Stimulated activated CD8-positive, alpha-beta memory T cell treated with anti-CD3 and anti-CD28 coated beads, Interleukin-7, amount 100 ng/mL, for 4 hours (primary cell): ENCODE data around the gene BOC.
"Not testable (repeated sequence)": the region's sequence is repeated elsewhere in the genome, so short reads cannot be mapped to it uniquely, and the experiment has no call there.

Experiments
- DNase-seq, 2 donors: peaks; one replicate each; pipeline ENCODE4 v3.0.0-alpha.2; 2020; ENCODE audit warnings: low read depth in 2 of 2

Gene BOC, protein sequence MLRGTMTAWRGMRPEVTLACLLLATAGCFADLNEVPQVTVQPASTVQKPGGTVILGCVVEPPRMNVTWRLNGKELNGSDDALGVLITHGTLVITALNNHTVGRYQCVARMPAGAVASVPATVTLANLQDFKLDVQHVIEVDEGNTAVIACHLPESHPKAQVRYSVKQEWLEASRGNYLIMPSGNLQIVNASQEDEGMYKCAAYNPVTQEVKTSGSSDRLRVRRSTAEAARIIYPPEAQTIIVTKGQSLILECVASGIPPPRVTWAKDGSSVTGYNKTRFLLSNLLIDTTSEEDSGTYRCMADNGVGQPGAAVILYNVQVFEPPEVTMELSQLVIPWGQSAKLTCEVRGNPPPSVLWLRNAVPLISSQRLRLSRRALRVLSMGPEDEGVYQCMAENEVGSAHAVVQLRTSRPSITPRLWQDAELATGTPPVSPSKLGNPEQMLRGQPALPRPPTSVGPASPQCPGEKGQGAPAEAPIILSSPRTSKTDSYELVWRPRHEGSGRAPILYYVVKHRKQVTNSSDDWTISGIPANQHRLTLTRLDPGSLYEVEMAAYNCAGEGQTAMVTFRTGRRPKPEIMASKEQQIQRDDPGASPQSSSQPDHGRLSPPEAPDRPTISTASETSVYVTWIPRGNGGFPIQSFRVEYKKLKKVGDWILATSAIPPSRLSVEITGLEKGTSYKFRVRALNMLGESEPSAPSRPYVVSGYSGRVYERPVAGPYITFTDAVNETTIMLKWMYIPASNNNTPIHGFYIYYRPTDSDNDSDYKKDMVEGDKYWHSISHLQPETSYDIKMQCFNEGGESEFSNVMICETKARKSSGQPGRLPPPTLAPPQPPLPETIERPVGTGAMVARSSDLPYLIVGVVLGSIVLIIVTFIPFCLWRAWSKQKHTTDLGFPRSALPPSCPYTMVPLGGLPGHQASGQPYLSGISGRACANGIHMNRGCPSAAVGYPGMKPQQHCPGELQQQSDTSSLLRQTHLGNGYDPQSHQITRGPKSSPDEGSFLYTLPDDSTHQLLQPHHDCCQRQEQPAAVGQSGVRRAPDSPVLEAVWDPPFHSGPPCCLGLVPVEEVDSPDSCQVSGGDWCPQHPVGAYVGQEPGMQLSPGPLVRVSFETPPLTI

GRCh38 chr3:113211330-113212149 lies at the start of gene BOC:
BOC (plus strand) TSS chr3:113211557; CDS start chr3:113249803, 38,246 bp downstream.
- no peak for DNase-seq

- no peak for DNase-seq
Measured at GRCh38 chr3:113161661-113162060, 49.7 kb upstream of the BOC start.

DNA sequence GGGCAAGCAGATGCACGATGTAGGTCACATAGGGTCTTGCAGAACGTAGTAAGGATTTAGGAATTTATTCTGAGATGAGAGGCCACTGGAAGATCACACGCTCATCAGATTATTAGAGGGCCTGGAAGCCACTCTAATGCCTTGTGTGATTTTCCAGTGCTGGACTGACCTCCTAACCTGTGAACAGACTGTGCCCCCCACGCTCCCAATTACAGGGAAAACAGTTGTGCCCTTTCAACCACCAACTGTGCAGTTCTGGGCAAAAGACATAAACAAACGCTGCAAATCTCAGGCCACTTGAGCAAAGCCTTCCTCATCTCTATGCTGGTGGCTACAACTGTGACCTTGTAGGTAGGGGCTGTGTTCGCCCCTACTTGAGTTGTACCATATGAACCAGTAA lies 48.2 kb upstream of the BOC start:
- no peak for DNase-seq

DNA sequence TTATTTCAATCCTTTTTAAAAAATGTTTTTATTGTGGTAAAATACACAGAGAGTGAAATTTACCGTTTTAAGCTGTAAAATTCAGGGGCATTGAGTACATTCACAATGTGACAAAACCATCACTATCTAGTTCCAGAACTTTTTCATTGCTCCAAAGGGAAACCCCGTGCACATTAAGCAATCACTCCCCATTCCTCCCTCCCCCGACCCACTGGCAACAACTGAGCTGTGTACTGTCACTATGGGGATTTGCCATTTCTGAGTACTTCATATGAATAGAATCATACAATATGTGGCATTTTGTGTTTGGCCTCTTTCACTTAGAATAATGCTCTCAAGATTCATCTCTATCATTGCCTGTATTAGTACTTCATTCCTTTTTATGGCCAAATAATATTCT lies 45.5 kb upstream of the BOC start:
- DNase-seq: no peak

- no peak for DNase-seq
Measured at GRCh38 chr3:113166357-113166718, 45.0 kb upstream of the BOC start.

- DNase-seq: no peak
Measured at GRCh38 chr3:113166719-113167492, 44.5 kb upstream of the BOC start.

DNA sequence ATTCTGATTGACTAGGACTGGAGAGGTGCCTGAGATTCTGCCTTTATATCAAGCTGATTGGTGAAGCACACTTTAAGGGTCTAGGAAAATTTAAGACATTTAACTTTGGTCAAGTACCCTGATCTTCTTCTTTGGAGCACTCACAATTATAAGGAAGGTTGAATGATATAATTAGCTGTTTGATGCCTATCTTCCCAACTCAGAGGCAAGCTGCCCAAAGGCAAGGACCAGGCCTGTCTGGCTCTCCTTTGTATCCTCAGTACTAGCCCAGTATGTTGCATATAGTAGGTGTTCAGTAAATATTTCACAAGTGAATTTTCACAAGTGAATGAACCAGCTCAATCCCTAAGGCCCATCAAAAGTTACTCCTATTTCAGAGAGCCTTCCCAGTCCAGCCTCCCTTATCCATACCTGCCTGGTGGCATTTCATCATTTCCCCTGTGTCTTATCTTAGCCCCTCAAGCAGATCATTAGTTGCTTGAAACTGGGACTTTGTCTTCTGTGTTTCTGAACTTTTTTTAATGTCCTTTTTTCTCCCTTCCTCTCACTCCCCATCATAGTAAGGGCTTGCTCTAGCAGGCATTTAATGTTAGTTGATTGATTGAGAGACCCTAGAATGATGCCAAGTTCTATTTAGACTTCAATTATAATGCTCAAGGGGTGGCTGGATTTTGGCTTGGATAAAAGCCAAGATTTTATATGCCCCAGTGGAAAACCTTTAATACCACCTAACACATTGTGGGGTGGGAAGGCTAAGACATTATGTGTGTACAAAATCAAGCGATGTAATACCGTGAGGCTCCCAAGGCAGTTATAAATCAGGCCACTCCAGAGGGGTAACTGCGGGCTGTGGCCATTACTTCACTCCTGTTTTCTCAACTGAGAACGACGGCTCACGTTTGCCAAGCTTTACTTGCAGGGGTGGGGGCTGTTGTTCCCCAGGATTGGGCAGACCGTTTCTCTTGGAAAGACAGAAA lies 43.2 kb upstream of the BOC start:
- DNase-seq: no peak

GRCh38 chr3:113169891-113170452 lies 41.4 kb upstream of the BOC start:
- DNase-seq: no peak

DNA sequence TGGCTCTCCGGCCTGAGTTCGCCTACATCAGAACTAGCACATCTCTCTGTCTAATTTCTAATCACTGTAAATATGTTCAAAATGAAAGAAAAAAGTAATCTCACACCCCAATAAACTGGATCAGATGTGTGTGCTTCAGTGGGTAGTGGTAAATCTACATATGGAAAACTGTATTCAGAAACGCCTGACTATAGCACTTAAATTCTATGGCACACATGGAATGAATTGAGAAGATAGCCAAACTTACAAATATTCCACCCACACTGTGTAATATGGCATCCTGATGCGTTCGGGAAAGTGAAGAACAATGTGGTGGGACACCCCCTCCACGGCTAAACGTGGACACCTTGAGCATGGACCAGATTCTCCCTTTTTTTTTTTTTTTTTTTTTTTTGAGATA lies 40.6 kb upstream of the BOC start:
- no peak for DNase-seq

DNA sequence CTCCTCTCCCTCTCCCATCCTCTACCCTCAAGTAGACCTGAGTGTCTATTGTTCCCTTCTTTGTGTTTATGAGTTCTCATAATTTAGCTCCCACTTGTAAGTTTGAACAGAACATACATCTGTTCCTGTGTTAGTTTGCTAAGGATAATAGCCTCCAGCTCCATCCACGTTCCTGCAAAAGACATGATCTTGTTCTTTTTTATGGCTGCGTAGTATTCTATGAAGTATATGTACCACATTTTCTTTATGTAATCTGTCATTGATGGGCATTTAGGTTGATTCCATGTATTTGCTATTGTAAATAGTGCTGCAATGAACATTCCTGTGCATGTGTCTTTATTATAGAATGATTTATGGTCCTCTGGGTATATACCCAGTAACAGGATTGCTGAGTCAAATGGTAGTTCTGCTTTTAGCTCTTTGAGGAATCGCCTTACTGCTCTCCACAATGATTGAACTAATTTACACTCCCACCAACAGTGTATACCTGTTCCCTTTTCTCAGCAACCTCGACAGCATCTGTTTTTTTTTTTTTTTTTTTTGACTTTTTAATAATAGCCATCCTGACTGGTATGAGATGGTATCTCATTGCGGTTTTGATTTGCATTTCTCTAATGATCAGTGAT lies 39.6 kb upstream of the BOC start:
- DNase-seq: not testable (repeated sequence)

- no peak for DNase-seq
Measured at GRCh38 chr3:113173102-113173501, 38.3 kb upstream of the BOC start.

GRCh38 chr3:113174304-113174703 lies 37.1 kb upstream of the BOC start:
- no peak for DNase-seq

DNA sequence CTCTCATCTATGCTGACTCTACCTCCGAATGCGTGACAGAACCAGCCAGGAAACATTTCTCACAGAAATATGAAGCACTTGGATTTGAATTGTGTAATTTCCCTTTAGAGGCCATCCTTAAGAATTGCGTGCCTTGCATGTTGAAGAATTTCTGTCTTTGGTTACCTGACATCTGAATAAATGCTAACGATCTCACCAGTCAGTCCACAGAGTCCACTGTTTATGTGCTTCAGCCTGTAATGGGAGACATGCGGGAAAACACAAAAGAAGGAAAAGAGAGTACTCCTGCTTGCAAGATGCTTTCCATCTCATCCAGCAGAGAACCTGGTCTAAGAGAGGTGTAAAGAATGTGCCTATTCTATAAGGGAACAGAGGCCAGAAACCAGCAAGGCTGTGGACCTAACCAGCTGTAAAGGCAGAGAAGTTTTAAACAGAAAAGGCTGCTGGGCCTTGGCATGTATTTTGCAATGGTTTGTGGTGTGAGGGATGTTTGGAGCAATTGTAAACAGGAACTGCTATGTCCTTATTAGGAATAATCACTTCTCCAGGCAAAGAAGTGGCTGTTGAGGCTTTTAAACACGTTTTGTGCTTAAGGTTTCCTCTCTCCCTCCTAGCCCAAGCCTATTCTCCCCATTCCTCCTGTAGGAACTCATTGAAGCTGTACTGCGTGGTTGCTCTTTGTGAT lies 36.4 kb upstream of the BOC start:
- no peak for DNase-seq

DNA sequence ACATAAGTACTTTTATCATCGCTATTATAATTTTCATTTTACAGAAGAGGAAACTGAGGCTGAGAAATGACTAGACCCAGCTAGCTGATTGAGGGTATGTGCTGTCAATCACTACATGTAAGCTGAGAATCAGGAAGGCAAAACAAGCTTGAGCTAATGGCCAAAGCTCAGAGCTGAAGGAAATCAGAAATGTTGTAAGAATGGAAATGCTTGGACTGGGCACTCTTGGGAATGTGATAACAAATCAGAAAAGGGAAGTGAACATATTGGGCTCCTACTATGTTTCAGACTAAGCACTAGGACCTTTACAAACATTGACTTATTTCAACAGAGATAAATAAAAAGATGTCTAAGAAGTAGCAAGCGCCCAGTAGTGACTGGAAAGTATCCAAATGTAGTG lies 33.8 kb upstream of the BOC start:
- no peak for DNase-seq

- no peak for DNase-seq
Measured at GRCh38 chr3:113179235-113179824, 32.0 kb upstream of the BOC start.

- DNase-seq: no peak
Measured at GRCh38 chr3:113183748-113184661, 27.4 kb upstream of the BOC start.
